Glutamatergic neuron (in vitro differentiated cells): Measurements from ENCODE around the gene LITAF. TPM values are rescaled to one million over a fixed set of nuclear protein-coding genes. Genes with fewer than 3 reads are reported as not detected.

Experiments
- DNase-seq: peaks from one replicate; pipeline ENCODE4 v3.0.0; 2022
- H3K27ac Mint-ChIP-seq: one replicate; pipeline ENCODE4 v1.8.0; 2020; ENCODE audit warnings: mild to moderate bottlenecking, mixed read lengths, inconsistent platforms; ENCODE audit not compliant: unreplicated experiment
- H3K27me3 Mint-ChIP-seq: one replicate; pipeline ENCODE4 v1.8.0; 2020; ENCODE audit warnings: mild to moderate bottlenecking, moderate library complexity, mixed read lengths, inconsistent platforms; ENCODE audit not compliant: unreplicated experiment
- H3K36me3 Mint-ChIP-seq: one replicate; pipeline ENCODE4 v1.8.0; 2020; ENCODE audit warnings: mild to moderate bottlenecking, mixed read lengths, inconsistent platforms; ENCODE audit not compliant: unreplicated experiment
- H3K4me1 Mint-ChIP-seq: one replicate; pipeline ENCODE4 v1.8.0; 2020; ENCODE audit warnings: mild to moderate bottlenecking, low read depth, mixed read lengths, inconsistent platforms; ENCODE audit not compliant: unreplicated experiment
- H3K4me3 Mint-ChIP-seq: one replicate; pipeline ENCODE4 v1.8.0; 2020; ENCODE audit warnings: mild to moderate bottlenecking, mixed read lengths, inconsistent platforms; ENCODE audit not compliant: unreplicated experiment
- H3K9me3 Mint-ChIP-seq: one replicate; pipeline ENCODE4 v1.8.0; 2020; ENCODE audit warnings: mild to moderate bottlenecking, moderate library complexity, mixed read lengths, inconsistent platforms; ENCODE audit not compliant: unreplicated experiment
- total RNA-seq: library from RNA; stranded (reverse); fragmentation: NEBNext Ultra II Directional; extraction: Animal tissue kit (Norgen Biotek cat#: 25700); gene quantifications from one replicate; pipeline ENCODE4 v1.2.1, GENCODE V29; 2021; ENCODE audit not compliant: unreplicated experiment
- TF ChIP-seq, protein P1 (sequence below): fragments of 200-600 bp; sonication (generic); IDR thresholded peaks from one replicate; pipeline ENCODE4 v1.5.0; 2021; ENCODE audit not compliant: partially characterized antibody, unreplicated experiment

LITAF gene
- total RNA-seq, 1 donor from 2014 or later, result 29.2 TPM

DNA sequence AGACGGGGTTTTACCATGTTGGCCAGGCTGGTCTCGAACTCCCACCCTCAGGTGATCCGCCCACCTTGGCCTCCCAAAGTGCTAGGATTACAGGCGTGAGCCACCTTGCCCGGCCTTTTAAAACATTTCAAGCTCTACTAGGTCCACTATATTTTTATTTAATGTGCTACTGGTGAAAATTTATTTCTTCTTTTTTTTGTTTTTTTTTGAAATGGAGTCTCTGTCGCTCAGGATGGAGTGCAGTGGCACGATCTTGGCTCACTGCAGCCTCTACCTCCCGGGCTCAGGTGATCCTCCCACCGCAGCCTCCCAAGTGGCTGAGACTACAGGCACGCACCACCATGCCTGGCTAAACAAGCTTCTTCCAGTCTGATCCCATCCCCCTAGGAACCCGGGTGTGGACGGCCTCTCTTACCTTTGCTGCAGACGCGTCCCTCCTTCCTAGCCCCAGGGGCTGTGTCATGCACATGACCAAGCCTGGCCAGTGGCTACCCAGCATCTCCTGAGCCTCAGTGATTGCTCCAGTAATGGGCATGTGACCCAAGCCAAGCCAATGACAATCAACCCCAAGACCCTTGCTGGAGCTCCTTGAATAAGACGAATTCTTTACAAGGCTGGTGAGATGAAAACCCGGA lies 40.1 kb upstream of the LITAF start:
- Mint-ChIP-seq H3K4me3 (no peak overlapping the region), H3K9me3 (peaks cover 8% of the 10 kb centered on the region), H3K27ac (no peak overlapping the region), H3K4me1 (peaks cover 10% of the 10 kb centered on the region), H3K36me3 (no peaks in the 10 kb centered on the region), H3K27me3 (no peaks in the 10 kb centered on the region)
- TF ChIP-seq, protein P1, sequence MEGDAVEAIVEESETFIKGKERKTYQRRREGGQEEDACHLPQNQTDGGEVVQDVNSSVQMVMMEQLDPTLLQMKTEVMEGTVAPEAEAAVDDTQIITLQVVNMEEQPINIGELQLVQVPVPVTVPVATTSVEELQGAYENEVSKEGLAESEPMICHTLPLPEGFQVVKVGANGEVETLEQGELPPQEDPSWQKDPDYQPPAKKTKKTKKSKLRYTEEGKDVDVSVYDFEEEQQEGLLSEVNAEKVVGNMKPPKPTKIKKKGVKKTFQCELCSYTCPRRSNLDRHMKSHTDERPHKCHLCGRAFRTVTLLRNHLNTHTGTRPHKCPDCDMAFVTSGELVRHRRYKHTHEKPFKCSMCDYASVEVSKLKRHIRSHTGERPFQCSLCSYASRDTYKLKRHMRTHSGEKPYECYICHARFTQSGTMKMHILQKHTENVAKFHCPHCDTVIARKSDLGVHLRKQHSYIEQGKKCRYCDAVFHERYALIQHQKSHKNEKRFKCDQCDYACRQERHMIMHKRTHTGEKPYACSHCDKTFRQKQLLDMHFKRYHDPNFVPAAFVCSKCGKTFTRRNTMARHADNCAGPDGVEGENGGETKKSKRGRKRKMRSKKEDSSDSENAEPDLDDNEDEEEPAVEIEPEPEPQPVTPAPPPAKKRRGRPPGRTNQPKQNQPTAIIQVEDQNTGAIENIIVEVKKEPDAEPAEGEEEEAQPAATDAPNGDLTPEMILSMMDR, result no peak
- DNase-seq, result no peak

DNA sequence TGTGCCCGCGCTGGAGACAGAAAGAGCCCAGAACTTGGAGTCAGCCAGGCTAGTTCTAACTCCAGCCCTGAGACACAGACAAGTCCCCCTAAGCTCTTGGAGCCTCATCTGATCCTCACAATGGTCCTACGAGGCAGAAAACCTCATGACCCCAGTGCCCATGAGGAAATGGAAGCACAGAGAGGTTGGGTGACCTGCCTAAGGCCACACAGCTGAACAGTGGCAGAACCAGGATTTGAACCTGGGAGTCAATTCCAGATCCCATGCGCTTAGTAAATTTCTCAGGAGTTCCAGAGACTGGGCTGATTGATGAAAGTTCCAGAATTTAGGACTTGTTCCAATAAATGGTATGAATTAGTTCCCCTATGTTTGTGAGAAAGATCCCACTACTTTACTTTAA lies 39.0 kb upstream of the LITAF start:
- H3K4me3 Mint-ChIP-seq, result no peak overlapping the region
- DNase-seq, result no peak
- H3K36me3 Mint-ChIP-seq, result no peaks in the 10 kb centered on the region
- TF ChIP-seq, protein P1, result no peak
- H3K27me3 Mint-ChIP-seq, result no peaks in the 10 kb centered on the region
- peaks cover 13% of the 10 kb centered on the region for H3K4me1 Mint-ChIP-seq
- H3K9me3 Mint-ChIP-seq, result peaks cover 8% of the 10 kb centered on the region
- no peak overlapping the region for H3K27ac Mint-ChIP-seq

DNA sequence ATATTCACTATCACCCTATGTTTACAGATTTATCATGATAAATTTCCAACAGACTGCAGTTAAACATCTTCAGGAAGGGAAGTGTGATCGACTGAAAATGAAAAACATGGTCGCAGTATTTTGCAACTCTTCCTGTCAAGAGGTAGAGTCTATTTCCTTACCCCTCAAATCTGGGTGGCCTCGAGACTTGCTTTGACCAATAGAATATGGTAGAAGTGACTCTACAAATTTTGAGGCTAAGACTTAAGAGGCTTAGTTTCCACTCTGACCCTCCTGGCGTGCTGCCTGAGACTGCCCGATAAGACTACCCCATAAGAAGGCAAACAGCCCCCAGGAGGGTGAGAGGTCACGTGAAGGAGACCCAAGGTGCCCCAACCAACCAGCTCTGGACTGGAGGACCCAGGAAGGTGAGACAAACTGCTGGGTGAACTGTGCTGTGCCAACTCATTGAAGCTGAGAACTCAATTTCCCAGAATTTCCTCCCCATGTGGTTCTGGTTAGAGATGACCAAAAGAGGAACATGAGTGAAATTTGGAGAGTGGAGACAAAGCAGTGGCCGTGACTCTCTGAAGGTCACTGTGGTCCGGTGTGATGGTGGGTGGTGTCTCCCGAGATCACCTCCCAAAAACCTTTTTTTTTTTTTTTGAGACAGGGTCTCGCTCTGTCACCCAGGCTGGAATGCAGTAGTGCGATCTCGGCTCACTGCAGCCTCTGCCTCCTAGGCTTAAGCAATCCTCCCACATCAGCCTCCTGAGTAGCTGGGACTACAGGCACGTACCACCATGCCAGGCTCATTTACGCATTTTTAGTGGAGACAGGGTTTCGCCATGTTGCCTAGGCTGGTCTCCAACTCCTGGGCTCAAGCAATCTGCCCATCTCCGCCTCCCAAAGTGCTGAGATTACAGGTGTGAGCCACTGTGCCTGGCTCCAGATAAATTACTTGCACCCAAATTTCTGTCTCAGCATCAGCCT lies 38.2 kb upstream of the LITAF start:
- no peaks in the 10 kb centered on the region for H3K36me3 Mint-ChIP-seq
- H3K27me3 Mint-ChIP-seq, result peaks cover 2% of the 10 kb centered on the region
- H3K27ac Mint-ChIP-seq, result no peak overlapping the region
- peaks cover 8% of the 10 kb centered on the region for H3K9me3 Mint-ChIP-seq
- H3K4me3 Mint-ChIP-seq, result no peak overlapping the region
- peaks cover 13% of the 10 kb centered on the region for H3K4me1 Mint-ChIP-seq
- DNase-seq, result no peak
- TF ChIP-seq, protein P1, result no peak

DNA sequence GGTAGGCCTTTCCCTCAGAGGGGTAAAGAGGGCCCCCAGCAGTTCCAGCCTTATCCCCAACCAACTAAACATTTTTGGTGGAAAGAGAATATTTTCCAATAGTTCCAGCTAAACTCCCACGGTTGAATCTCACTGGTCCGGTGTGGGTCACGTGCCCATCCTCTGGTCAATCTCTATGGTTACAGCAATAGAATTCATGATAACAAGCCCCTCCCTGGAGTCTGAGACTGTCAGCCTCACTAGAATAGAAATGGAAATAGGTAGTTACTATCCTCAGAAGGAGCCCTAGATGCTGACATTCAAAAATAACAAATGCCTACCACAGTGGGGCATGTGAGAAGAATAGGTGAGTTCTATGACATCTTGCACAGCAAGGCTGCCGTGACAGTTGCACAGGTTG lies 37.5 kb upstream of the LITAF start:
- TF ChIP-seq, protein P1, result no peak
- peaks cover 13% of the 10 kb centered on the region for H3K4me1 Mint-ChIP-seq
- no peak for DNase-seq
- no peak overlapping the region for H3K27ac Mint-ChIP-seq
- no peaks in the 10 kb centered on the region for H3K36me3 Mint-ChIP-seq
- no peak overlapping the region for H3K4me3 Mint-ChIP-seq
- H3K27me3 Mint-ChIP-seq, result peaks cover 2% of the 10 kb centered on the region
- H3K9me3 Mint-ChIP-seq, result peaks cover 8% of the 10 kb centered on the region
